ENCODE data around the gene SFT2D3. TPM values are rescaled to one million over a fixed set of nuclear protein-coding genes. Genes with fewer than 3 reads are reported as not detected.

Gene SFT2D3
- total RNA-seq, 1 donor from 2014 or later = 5.6 TPM

DNA sequence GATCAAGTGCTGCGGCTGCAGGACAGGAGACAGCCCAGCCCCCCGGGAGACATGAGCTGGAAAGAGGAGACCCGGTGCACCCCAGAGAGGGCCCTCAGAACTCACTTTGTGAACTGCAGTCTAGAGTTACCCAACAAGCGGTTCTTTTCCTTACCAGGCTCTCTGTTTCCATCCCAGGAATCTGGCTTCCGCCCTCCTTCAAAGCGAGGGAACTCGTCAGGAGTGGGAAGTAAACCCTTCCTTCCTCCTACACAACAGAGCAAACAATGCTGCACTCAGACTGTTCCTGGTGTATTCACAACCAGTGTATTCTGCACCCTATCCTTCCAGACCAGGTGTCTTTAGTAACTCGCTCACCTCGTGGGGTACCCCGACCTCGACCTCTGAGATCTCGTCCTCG, 8.0 kb downstream of the SFT2D3 start:
- no peak for DNase-seq

GRCh38 chr2:127712999-127713398, 11.7 kb downstream of the SFT2D3 start:
- no peak for DNase-seq

- no peak for DNase-seq
Observed at GRCh38 chr2:127713562-127713961, 12.3 kb downstream of the SFT2D3 start.

- DNase-seq = no peak
Observed at GRCh38 chr2:127715778-127716449, 14.6 kb downstream of the SFT2D3 start.

DNA sequence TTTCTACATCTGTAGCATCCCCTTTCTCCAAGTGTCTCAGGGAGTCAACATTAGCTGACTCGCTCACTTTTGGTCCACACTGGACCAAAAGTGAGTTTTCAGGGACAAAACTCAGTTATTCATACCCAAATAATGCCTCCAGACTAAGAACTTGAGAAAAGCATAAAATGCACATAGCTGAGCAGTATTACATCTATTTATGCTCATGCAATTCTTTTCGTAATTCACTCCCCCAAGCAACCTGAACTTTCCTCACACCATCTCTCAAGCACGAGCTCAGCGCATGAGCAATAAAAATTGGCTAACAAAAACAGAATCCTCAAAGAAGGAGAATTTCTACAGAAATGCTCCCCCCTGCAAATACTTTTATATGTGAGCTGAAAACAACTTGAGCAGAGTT, 17.0 kb downstream of the SFT2D3 start:
- DNase-seq = no peak

GRCh38 chr2:127719301-127720218, 18.3 kb downstream of the SFT2D3 start:
- no peak for DNase-seq

DNA sequence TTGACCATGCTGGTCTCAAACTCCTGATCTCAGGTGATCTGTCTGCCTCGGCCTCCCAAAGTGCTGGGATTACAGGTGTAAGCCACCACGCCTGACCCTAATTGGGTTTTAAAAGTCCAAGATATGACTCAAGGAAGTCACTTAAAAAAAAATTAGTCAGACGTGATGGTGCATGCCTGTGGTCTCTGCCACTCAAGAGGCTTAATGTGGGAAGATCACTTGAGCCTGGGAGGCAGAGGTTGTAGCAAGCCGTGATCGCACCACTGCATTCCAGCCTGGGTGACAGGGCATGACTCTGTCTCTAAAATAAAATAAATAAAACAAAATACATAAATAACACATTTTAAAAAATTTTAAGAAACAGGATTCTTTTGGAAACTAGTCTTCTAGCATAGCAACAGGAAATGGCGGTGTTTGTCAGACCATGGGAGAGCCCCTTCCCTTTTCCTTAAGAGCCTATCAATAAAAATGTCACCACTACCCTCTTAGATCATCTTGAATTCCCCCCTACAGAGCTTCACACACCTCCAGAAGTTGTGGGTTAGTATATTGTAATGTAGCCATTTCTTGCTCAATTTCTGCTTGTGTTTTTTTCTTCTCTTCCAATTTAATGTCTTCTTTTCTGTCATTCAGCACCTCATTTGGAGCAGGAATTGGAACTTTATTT, 20.1 kb downstream of the SFT2D3 start:
- DNase-seq = no peak

GRCh38 chr2:127721978-127722355, 20.7 kb downstream of the SFT2D3 start:
- no peak for DNase-seq

DNA sequence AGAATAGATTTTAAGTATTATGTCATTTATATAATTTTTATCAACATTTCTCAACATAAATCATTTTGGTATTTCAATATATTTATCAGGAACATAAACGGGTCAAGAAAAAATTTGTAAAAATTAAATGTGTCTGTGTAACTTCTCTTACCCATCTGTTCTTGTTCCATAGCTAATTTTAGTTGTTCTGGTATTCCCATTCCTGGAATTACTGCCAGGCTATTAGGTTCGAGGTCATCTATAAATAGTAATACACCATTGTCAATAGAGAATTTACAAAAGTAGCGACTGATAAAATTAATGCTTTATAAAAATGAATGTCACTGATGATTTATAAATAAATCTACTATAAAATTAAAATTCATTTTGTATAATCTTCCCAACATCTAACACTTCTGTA, 21.5 kb downstream of the SFT2D3 start:
- DNase-seq = no peak

- no peak for DNase-seq
Observed at GRCh38 chr2:127726158-127726880, 25.0 kb downstream of the SFT2D3 start.

DNA sequence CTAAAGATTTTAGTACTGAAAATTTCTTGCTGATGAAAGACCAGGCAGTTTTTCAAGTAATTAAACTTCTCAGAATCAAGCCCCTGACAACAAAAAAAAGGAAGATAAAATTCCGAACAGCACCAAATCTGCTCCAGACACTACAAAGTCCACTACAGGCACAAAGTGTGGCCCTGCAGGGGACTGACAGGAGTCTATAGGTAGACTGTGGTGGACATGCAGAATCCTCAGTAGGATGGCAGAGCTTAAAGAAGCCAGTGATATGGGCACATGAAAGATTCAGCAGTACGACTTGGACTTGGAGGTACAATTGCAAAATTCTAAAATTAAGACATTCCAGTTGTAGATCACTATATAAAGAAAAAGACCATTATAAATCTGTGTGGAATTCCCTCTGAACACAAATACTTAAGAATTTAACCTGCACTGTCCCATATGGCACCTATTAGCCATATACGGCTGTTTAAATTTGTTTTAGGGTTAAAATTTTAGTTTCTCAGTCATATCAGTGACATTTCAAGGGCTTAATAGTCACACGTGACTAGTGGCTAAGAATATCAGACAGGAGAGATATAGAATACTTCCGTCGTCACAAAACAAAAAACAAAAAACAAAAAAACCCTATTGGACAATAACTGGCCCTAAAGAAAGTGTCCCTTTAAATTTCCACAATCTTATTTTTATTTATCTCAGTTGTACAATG, 32.0 kb downstream of the SFT2D3 start:
- no peak for DNase-seq

GRCh38 chr2:127733816-127734537, 32.7 kb downstream of the SFT2D3 start:
- DNase-seq = peak; percentile 21

GRCh38 chr2:127735044-127735443, 33.7 kb downstream of the SFT2D3 start:
- no peak for DNase-seq

- no peak for DNase-seq
Observed at GRCh38 chr2:127735537-127736399, 34.5 kb downstream of the SFT2D3 start.

- DNase-seq = no peak
Observed at GRCh38 chr2:127737892-127738291, 36.6 kb downstream of the SFT2D3 start.

DNA sequence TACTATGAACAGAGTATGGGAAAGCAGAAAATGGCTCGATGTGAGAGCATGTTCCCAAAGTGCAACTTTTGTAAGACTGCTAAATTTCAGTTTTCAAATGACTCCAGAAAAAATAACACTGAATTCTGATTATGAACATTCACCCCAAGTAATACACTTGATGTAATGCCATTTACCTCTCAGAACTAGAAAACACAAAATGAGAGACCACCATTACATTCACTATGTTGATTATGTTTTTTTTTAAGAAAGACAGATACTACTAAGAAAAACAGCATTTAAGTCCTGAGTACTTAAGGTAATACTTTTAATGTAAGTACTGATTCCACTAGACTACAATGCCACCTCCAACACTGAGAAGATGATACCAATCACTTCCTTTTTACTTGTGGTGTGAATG, 38.5 kb downstream of the SFT2D3 start:
- no peak for DNase-seq

- no peak for DNase-seq
Observed at GRCh38 chr2:127740665-127741288, 39.5 kb downstream of the SFT2D3 start.

DNA sequence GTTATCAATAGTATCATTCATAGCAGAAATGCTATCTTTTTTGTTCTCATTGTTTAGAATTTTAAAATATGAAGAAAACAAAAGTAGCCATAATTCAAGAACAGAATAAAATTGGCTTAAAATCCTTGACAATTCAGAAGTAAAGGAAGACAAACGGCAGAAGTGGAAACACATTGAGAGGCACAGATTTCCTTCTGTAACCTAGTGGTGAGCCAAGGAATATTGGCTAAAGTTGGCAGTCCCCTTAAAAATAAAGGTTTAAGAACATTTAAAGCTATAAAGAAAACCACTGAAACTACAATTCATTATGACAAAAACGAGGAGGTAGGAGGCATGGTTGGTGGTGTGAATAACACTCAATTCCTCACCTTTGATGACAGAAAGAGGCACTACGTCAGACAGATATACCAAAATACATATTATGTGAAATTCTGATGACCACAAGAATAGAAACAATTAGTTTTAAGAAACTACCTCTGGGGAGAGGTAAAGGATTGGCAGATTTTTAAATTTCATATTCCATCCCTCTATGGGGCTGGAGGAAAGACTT, 42.3 kb downstream of the SFT2D3 start:
- DNase-seq = no peak

- DNase-seq = no peak
Observed at GRCh38 chr2:127747621-127748020, 46.3 kb downstream of the SFT2D3 start.
